ENCODE measurements around the gene ZDHHC8. TPM values are rescaled to one million over a fixed set of nuclear protein-coding genes. Genes with fewer than 3 reads are reported as not detected.

Gene ZDHHC8
- total and polyA plus RNA-seq, 2 donors (not counting 3 experiments of a cell fraction or from before 2014, with no cell fraction given): 49.8 to 131 TPM

- no peaks in the 10 kb centered on the region for H3K79me2 ChIP-seq (ENCODE audit: control insufficient read depth, insufficient read depth, low read length)
- H3K27ac ChIP-seq (ENCODE audit: insufficient read depth, low read depth, low read length): no peak overlapping the region
- H4K20me1 ChIP-seq (replicated peaks; ENCODE audit: control insufficient read depth, extremely low read depth, insufficient read depth, low read length): no peaks in the 10 kb centered on the region
- no peak overlapping the region for H3K9ac ChIP-seq (replicated peaks; ENCODE audit: extremely low read depth, insufficient read depth, low read length)
- no peaks in the 10 kb centered on the region for H3K36me3 ChIP-seq (ENCODE audit: control insufficient read depth in 2 of 2, extremely low read depth in 1 of 2, insufficient read depth in 2 of 2, low read length in 2 of 2)
- dilution Hi-C loops (cut with MboI; ENCODE audit: extremely low pct_ligation_motif_present, low sequenced_read_pairs) (no loop called here), intact Hi-C loops (cut with micrococcal nuclease) (no loop called here)
- TF ChIP-seq EZH2 (IDR thresholded peaks at IDR 0.05; ENCODE audit: borderline replicate concordance, low read depth, low read length, severe bottlenecking) (no peak), JUN (IDR thresholded peaks at IDR 0.05; ENCODE audit: borderline replicate concordance, insufficient read depth, insufficient read length, low read depth) (no peak), POLR2A (IDR thresholded peaks at IDR 0.05; ENCODE audit: low read depth, low read length) (no peak), MYC (IDR thresholded peaks at IDR 0.05; ENCODE audit: low read depth, low read length) (no peak), FOS (IDR thresholded peaks at IDR 0.05; ENCODE audit: borderline replicate concordance, insufficient read depth, low read length) (no peak)
- no peak for DNase-seq (ENCODE audit: low read depth, low spot score)
- no peak overlapping the region for H3K4me2 ChIP-seq (ENCODE audit: insufficient read depth, low read length)
- no peaks in the 10 kb centered on the region for H3K9me3 ChIP-seq (replicated peaks; ENCODE audit: control insufficient read depth, insufficient read depth, low read length)
- no peaks in the 10 kb centered on the region for H3K9me1 ChIP-seq (replicated peaks; ENCODE audit: control insufficient read depth, extremely low read depth, insufficient read depth, low read length)
- CTCF ChIA-PET: no interaction called here
- FAIRE-seq: no peak
- no peaks in the 10 kb centered on the region for H3K27me3 ChIP-seq (ENCODE audit: control insufficient read depth in 2 of 2, insufficient read depth in 2 of 2, low read length in 2 of 2)
- no peak overlapping the region for H2AFZ ChIP-seq (ENCODE audit: low read depth, low read length)
- POLR2A ChIA-PET: no interaction called here
- H3K4me1 ChIP-seq (ENCODE audit: control insufficient read depth, extremely low read depth, insufficient read depth, low read length): no peaks in the 10 kb centered on the region
- BruUV-seq (replicated peaks): no TSS peak
- H3K4me3 ChIP-seq (replicated peaks in 1 of 3; ENCODE audit: insufficient read depth in 1 of 3, low read depth in 1 of 3, low read length in 3 of 3): no peak overlapping the region
Measured at GRCh38 chr22:20194681-20195593, 63.3 kb downstream of the ZDHHC8 start.

GRCh38 chr22:20196094-20196842 lies 64.7 kb downstream of the ZDHHC8 start:
- H3K27ac ChIP-seq (ENCODE audit: insufficient read depth, low read depth, low read length): no peak overlapping the region
- ChIA-PET CTCF (interaction anchor here (1.0 to 1.7 kb wide), 2 partner anchors 15 to 39 kb away, joined by 3 to 5 read pairs; no protein-coding TSS in a partner anchor), POLR2A (no interaction called here)
- no peaks in the 10 kb centered on the region for H3K79me2 ChIP-seq (ENCODE audit: control insufficient read depth, insufficient read depth, low read length)
- H3K4me2 ChIP-seq (ENCODE audit: insufficient read depth, low read length): no peak overlapping the region
- H3K9ac ChIP-seq (replicated peaks; ENCODE audit: extremely low read depth, insufficient read depth, low read length): no peak overlapping the region
- no peak overlapping the region for H2AFZ ChIP-seq (ENCODE audit: low read depth, low read length)
- H3K4me3 ChIP-seq (replicated peaks in 1 of 3; ENCODE audit: insufficient read depth in 1 of 3, low read depth in 1 of 3, low read length in 3 of 3): no peak overlapping the region
- BruUV-seq (replicated peaks): no TSS peak
- no peaks in the 10 kb centered on the region for H3K9me3 ChIP-seq (replicated peaks; ENCODE audit: control insufficient read depth, insufficient read depth, low read length)
- H3K27me3 ChIP-seq (ENCODE audit: control insufficient read depth in 2 of 2, insufficient read depth in 2 of 2, low read length in 2 of 2): no peaks in the 10 kb centered on the region
- H3K9me1 ChIP-seq (replicated peaks; ENCODE audit: control insufficient read depth, extremely low read depth, insufficient read depth, low read length): no peaks in the 10 kb centered on the region
- DNase-seq (ENCODE audit: low read depth, low spot score) (no peak), FAIRE-seq (no peak)
- no peak for TF ChIP-seq JUN (IDR thresholded peaks at IDR 0.05; ENCODE audit: borderline replicate concordance, insufficient read depth, insufficient read length, low read depth)
- no peak for TF ChIP-seq CTCF (IDR thresholded peaks at IDR 0.05; ENCODE audit: extremely low read depth in 1 of 2, insufficient read depth in 1 of 2, low read depth in 1 of 2, low read length in 2 of 2)
- TF ChIP-seq EZH2 (IDR thresholded peaks at IDR 0.05; ENCODE audit: borderline replicate concordance, low read depth, low read length, severe bottlenecking): no peak
- no peak for TF ChIP-seq FOS (IDR thresholded peaks at IDR 0.05; ENCODE audit: borderline replicate concordance, insufficient read depth, low read length)
- no peak for TF ChIP-seq POLR2A (IDR thresholded peaks at IDR 0.05; ENCODE audit: low read depth, low read length)
- TF ChIP-seq GATA2 (IDR thresholded peaks at IDR 0.05; ENCODE audit: insufficient read depth, insufficient read length, low read depth, low read length): no peak
- TF ChIP-seq MAX (IDR thresholded peaks at IDR 0.05; ENCODE audit: insufficient read depth, insufficient read length): no peak
- no peak for TF ChIP-seq MYC (IDR thresholded peaks at IDR 0.05; ENCODE audit: low read depth, low read length)
- TF ChIP-seq POLR2AphosphoS5 (IDR thresholded peaks at IDR 0.05; ENCODE audit: insufficient read depth, low read depth, low read length): no peak
- H4K20me1 ChIP-seq (replicated peaks; ENCODE audit: control insufficient read depth, extremely low read depth, insufficient read depth, low read length): no peaks in the 10 kb centered on the region
- H3K4me1 ChIP-seq (ENCODE audit: control insufficient read depth, extremely low read depth, insufficient read depth, low read length): no peaks in the 10 kb centered on the region
- intact Hi-C loops (cut with micrococcal nuclease) (no loop called here), dilution Hi-C loops (cut with MboI; ENCODE audit: extremely low pct_ligation_motif_present, low sequenced_read_pairs) (no loop called here)
- H3K36me3 ChIP-seq (ENCODE audit: control insufficient read depth in 2 of 2, extremely low read depth in 1 of 2, insufficient read depth in 2 of 2, low read length in 2 of 2): no peaks in the 10 kb centered on the region
